Right lobe of liver (tissue), 6 donors: Measurements from ENCODE around the gene SLC14A1. TPM values are rescaled to one million over a fixed set of nuclear protein-coding genes. Genes with fewer than 3 reads are reported as not detected.

Source experiments
- ATAC-seq, 4 donors: fragments of 200-7000 bp; cut with Tn5 transposase; one replicate each; pipeline ENCODE4 v1.9.1; 2020; ENCODE audit warnings: mild to moderate bottlenecking in 4 of 4, moderate library complexity in 4 of 4
- DNase-seq, 3 donors: peaks; one replicate each; pipeline ENCODE4 v3.0.0-alpha.2; 2020
- H3K27ac ChIP-seq, 3 donors: fragments of 200-600 bp; one replicate each; pipeline ENCODE4 v1.8.0; 2022
- H3K27me3 ChIP-seq, 2 donors: fragments of 200-600 bp; one replicate each; pipeline ENCODE4 v1.8.0; 2022
- H3K36me3 ChIP-seq, 4 donors: fragments of 200-600 bp; sonication (generic) in 1 of 4; one replicate each; pipeline versions ENCODE4 v1.5.1 to v1.8.0; 2017 to 2022; ENCODE audit warnings: control low read depth in 1 of 4
- H3K4me1 ChIP-seq, 4 donors: fragments of 200-600 bp; sonication (generic) in 1 of 4; one replicate each; pipeline versions ENCODE4 v1.5.1 to v1.8.0; 2017 to 2022; ENCODE audit warnings: control low read depth in 1 of 4
- H3K4me3 ChIP-seq, 3 donors: fragments of 200-600 bp; one replicate each; pipeline ENCODE4 v1.8.0; 2022
- H3K9me3 ChIP-seq, 4 donors: fragments of 200-600 bp; sonication (generic) in 1 of 4; one replicate each; pipeline versions ENCODE4 v1.5.1 to v1.8.0; 2017 to 2022; ENCODE audit warnings: control low read depth in 1 of 4
- POLR2A ChIP-seq: fragments of 450-650 bp; IDR thresholded peaks from one replicate; pipeline ENCODE4 v1.6.1; 2017; ENCODE audit warnings: antibody characterized with exemption, mild to moderate bottlenecking
- WGBS: methylation state at CpG from one replicate; pipeline ENCODE4 v1.1.6; 2018; ENCODE audit warnings: low coverage, low lambda C conversion rate; ENCODE audit not compliant: insufficient coverage; ENCODE audit errors: missing lambda C conversion rate; 5-methylcytosine and 5-hydroxymethylcytosine counted together
- intact Hi-C, 2 donors: fragments of 100-400 bp; cut with DNase I; formaldehyde crosslinking; loops; one replicate each; pipeline versions ENCODE4 v1.11.2 to v1.14.1; 2022
- total RNA-seq, 6 experiments: library from RNA; depleted of rRNA in 2 of 6; stranded (reverse); fragments of >200 nt in 2 of 6; fragmentation: NEBNext Ultra II Directional in 3 of 6; extraction: Animal tissue kit (Norgen Biotek cat#: 25700) in 3 of 6; gene quantifications; one replicate each; pipeline versions ENCODE4 v1.1.0 to v1.2.4, GENCODE V29; 2016 to 2023
- TF ChIP-seq, protein P1 (sequence below), 4 donors: fragments of 200-600 bp in 3 of 4; fragments of 450-650 bp in 1 of 4; IDR thresholded peaks; one replicate each; pipeline versions ENCODE4 v1.5.1 to v1.8.0; 2016 to 2022; ENCODE audit warnings: antibody characterized with exemption in 4 of 4, mild to moderate bottlenecking in 2 of 4
- donor health status: DM: no; HTN: yes; CAD: no.
- donor health status: DM: no; HTN: no; CAD: no.
- donor health status: DM: no; HTN: no; CAD: no.
- donor health status: DM: no; HTN: yes; CAD: no.
- donor health status: DM: no; HTN: yes; CAD: no.

Gene SLC14A1
- total RNA-seq, 6 experiments from 2014 or later = 0.26 to 1.9 (median 1.0) TPM

DNA sequence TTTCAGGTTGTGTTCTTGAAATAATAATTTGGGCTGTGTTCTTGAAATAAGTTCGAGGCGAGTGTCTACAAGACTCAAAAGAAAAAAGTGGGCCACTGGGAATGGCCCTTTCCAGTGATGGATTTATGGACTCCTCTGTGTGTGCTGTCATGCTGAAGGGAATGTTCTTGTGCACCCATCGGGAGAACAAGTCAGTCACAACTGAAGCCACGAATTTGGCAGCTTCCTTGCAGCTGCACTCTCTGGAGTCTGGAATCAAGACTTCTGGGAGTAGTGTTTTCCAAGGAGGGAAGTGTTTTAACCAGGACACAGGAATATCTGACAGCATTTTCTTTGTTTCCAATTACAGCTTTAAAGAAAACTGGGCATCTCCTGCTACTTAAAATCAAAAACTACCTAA, 620 bp downstream of the SLC14A1 start:
- Histone ChIP-seq H3K9me3 (no peaks in the 10 kb centered on the region), H3K27ac (no peak overlapping the region), H3K4me1 (no peaks in the 10 kb centered on the region), H3K36me3 (no peaks in the 10 kb centered on the region), H3K4me3 (no peak overlapping the region), H3K27me3 (no peaks in the 10 kb centered on the region)
- TF ChIP-seq, protein P1, sequence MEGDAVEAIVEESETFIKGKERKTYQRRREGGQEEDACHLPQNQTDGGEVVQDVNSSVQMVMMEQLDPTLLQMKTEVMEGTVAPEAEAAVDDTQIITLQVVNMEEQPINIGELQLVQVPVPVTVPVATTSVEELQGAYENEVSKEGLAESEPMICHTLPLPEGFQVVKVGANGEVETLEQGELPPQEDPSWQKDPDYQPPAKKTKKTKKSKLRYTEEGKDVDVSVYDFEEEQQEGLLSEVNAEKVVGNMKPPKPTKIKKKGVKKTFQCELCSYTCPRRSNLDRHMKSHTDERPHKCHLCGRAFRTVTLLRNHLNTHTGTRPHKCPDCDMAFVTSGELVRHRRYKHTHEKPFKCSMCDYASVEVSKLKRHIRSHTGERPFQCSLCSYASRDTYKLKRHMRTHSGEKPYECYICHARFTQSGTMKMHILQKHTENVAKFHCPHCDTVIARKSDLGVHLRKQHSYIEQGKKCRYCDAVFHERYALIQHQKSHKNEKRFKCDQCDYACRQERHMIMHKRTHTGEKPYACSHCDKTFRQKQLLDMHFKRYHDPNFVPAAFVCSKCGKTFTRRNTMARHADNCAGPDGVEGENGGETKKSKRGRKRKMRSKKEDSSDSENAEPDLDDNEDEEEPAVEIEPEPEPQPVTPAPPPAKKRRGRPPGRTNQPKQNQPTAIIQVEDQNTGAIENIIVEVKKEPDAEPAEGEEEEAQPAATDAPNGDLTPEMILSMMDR (IDR thresholded peaks at IDR 0.05) = no peak
- no peak for TF ChIP-seq POLR2A
- DNase-seq = no peak
- no peak for ATAC-seq
- intact Hi-C loops = loop anchor here (10.0 kb wide), 2 partner anchors 110 to 120 kb away; no protein-coding TSS in a partner anchor
- 71% methylated on average over 4 of the region's 4 CpGs for WGBS

DNA sequence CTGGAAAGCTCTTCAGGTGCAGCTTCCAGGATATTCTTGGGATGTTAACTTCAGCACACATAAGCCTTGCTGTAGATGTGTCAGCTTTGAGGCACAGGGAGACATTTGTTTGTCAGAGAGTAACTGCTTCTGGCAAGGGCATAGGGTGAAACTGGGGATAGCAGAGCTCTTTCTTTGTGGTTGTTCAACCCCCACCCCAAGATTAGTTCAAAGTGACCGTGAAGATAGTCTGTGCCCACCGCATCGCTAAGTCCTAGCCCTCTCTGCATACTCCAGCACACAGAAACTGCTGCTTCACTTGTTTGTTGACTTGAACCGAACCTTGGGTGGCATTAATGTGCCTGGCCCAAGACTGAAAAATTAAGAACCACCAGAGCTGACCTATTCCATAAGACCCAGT, 1.4 kb downstream of the SLC14A1 start:
- Histone ChIP-seq H3K4me3 (no peak overlapping the region), H3K27ac (no peak overlapping the region), H3K27me3 (no peaks in the 10 kb centered on the region), H3K9me3 (no peaks in the 10 kb centered on the region), H3K36me3 (no peaks in the 10 kb centered on the region), H3K4me1 (no peaks in the 10 kb centered on the region)
- 86% methylated on average over 4 of the region's 4 CpGs for WGBS
- no peak for DNase-seq
- no peak for ATAC-seq
- intact Hi-C loops = loop anchor here (10.0 kb wide), 2 partner anchors 109 to 119 kb away; no protein-coding TSS in a partner anchor
- TF ChIP-seq POLR2A = no peak
- TF ChIP-seq, protein P1 (IDR thresholded peaks at IDR 0.05) = no peak

DNA sequence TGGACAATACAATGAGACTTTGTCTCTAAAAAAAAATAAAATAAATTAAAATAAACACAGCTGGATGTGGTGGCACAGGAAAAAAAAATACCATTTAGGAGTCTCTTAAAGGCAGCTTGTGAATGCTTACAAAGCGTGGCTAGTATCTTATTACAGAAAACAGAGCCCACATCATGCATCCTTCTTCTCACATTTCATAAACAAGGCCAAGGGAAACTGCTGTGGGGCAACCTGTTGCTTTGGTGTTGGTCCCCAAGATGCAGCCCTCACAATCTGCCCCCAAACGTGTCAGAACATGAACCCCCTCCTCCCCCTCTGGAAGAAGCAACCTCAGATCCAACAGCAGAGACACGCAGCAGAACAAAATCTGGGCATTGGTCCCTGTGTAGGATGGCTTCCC, 2.6 kb downstream of the SLC14A1 start:
- no peak for ATAC-seq
- Histone ChIP-seq H3K4me3 (no peak overlapping the region), H3K36me3 (no peaks in the 10 kb centered on the region), H3K27me3 (no peaks in the 10 kb centered on the region), H3K9me3 (no peaks in the 10 kb centered on the region), H3K4me1 (no peaks in the 10 kb centered on the region), H3K27ac (no peak overlapping the region)
- whole genome bisulfite sequencing = 72% methylated on average over 2 of the region's 3 CpGs
- intact Hi-C loops = loop anchor here (10.0 kb wide), 2 partner anchors 108 to 118 kb away; no protein-coding TSS in a partner anchor
- DNase-seq = no peak
- TF ChIP-seq, protein P1 (IDR thresholded peaks at IDR 0.05) = no peak
- no peak for TF ChIP-seq POLR2A

DNA sequence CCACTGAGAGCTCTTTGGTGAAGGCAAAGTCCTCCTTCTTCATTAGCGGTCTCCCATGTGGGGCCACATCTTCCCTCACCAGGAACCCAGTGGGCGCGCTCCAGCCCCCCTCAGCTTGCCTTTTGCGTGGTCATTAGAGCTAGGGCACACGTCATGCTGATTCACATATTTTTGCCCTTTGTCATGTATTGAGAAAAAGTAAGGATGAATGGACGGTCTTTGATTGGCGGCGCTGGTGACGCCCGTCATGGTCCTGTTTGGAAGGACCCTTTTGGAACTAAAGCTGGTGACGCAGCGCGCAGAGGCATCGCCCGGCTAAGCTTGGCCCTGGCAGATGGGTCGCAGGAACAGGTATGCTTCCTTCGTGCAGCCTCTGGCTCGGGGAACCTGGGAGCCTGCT, 3.1 kb downstream of the SLC14A1 start:
- DNase-seq (no peak), ATAC-seq (no peak)
- Histone ChIP-seq H3K4me3 (no peak overlapping the region), H3K36me3 (no peaks in the 10 kb centered on the region), H3K4me1 (no peaks in the 10 kb centered on the region), H3K27me3 (no peaks in the 10 kb centered on the region), H3K27ac (no peak overlapping the region), H3K9me3 (no peaks in the 10 kb centered on the region)
- no peak for TF ChIP-seq POLR2A
- TF ChIP-seq, protein P1 (IDR thresholded peaks at IDR 0.05) = no peak
- WGBS = 80% methylated on average over 1 of the region's 18 CpGs
- intact Hi-C loops = loop anchor here (10.0 kb wide), 2 partner anchors 108 to 118 kb away; no protein-coding TSS in a partner anchor
